Transverse colon (tissue), 4 donors: Measurements from ENCODE around the gene ZC3H18.

ENCODE experiments used
- EP300 ChIP-seq: sonication (generic); formaldehyde crosslinking; IDR thresholded peaks from one replicate; pipeline ENCODE4 v1.6.1; 2017; ENCODE audit warnings: antibody characterized with exemption, low read depth
- POLR2A ChIP-seq: fragments of 450-650 bp; IDR thresholded peaks from one replicate; pipeline ENCODE4 v1.6.1; 2016; ENCODE audit warnings: antibody characterized with exemption, mild to moderate bottlenecking, moderate library complexity
- POLR2AphosphoS5 ChIP-seq, 3 donors: sonication (generic); formaldehyde crosslinking; IDR thresholded peaks; one replicate each; pipeline ENCODE4 v1.6.1; 2016; ENCODE audit warnings: antibody characterized with exemption in 3 of 3
- TF ChIP-seq, protein P1 (sequence below), 5 experiments: fragments of 200-600 bp in 3 of 5; fragments of 450-650 bp in 2 of 5; sonication (generic) in 3 of 5; IDR thresholded peaks; 1 replicate in 2 of 5; 2 replicates in 3 of 5; pipeline ENCODE4 v1.5.1; 2016 to 2017; ENCODE audit warnings: antibody characterized with exemption in 5 of 5, inconsistent platforms in 3 of 5, mild to moderate bottlenecking in 2 of 5, moderate library complexity in 1 of 5

- no peak for TF ChIP-seq POLR2A
- TF ChIP-seq, protein P1, sequence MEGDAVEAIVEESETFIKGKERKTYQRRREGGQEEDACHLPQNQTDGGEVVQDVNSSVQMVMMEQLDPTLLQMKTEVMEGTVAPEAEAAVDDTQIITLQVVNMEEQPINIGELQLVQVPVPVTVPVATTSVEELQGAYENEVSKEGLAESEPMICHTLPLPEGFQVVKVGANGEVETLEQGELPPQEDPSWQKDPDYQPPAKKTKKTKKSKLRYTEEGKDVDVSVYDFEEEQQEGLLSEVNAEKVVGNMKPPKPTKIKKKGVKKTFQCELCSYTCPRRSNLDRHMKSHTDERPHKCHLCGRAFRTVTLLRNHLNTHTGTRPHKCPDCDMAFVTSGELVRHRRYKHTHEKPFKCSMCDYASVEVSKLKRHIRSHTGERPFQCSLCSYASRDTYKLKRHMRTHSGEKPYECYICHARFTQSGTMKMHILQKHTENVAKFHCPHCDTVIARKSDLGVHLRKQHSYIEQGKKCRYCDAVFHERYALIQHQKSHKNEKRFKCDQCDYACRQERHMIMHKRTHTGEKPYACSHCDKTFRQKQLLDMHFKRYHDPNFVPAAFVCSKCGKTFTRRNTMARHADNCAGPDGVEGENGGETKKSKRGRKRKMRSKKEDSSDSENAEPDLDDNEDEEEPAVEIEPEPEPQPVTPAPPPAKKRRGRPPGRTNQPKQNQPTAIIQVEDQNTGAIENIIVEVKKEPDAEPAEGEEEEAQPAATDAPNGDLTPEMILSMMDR (IDR thresholded peaks at IDR 0.05), result no peak
- TF ChIP-seq POLR2AphosphoS5 (IDR thresholded peaks at IDR 0.05), result no peak
- no peak for TF ChIP-seq EP300
Observed at GRCh38 chr16:88581033-88581432, 10.8 kb downstream of the ZC3H18 start.
